WTC11 (cell line): Measurements from ENCODE around the gene TAS2R39. TPM values are rescaled to one million over a fixed set of nuclear protein-coding genes. Genes with fewer than 3 reads are reported as not detected.

Experiments used
- CREM ChIP-seq: sonication (generic); formaldehyde crosslinking; IDR thresholded peaks from 2 replicates; pipeline ENCODE4 v1.8.1; 2022; ENCODE audit warnings: mild to moderate bottlenecking, missing genetic modification reagents, moderate library complexity
- MXD4 ChIP-seq: fragments of 250-450 bp; sonication (Bioruptor Pico); IDR thresholded peaks from 2 replicates; pipeline ENCODE4 v1.8.0; 2021; ENCODE audit warnings: mild to moderate bottlenecking, moderate library complexity, borderline replicate concordance
- NFE2L1 ChIP-seq: sonication (generic); formaldehyde crosslinking; IDR thresholded peaks from 2 replicates; pipeline ENCODE4 v1.8.1; 2023; ENCODE audit warnings: missing genetic modification reagents
- SMAD3 ChIP-seq: sonication (generic); formaldehyde crosslinking; IDR thresholded peaks from 2 replicates; pipeline ENCODE4 v1.8.0; 2022; ENCODE audit warnings: missing genetic modification reagents, mild to moderate bottlenecking, borderline replicate concordance
- total RNA-seq: library from RNA; stranded (reverse); gene quantifications from 3 replicates; pipeline ENCODE4 v1.2.3, GENCODE V29; 2021
- TF ChIP-seq, protein P1 (sequence below): sonication (generic); formaldehyde crosslinking; conservative IDR thresholded peaks from 2 replicates; pipeline ENCODE4 v1.8.1; 2022; ENCODE audit warnings: mild to moderate bottlenecking, missing genetic modification reagents
- TF ChIP-seq, protein P2 (sequence below): sonication (generic); formaldehyde crosslinking; IDR thresholded peaks from 2 replicates; pipeline ENCODE4 v1.8.1; 2022; ENCODE audit warnings: mild to moderate bottlenecking, moderate library complexity, missing genetic modification reagents
- TF ChIP-seq, protein P3 (sequence below): fragments of 250-450 bp; sonication (Bioruptor Pico); IDR thresholded peaks from 2 replicates; pipeline ENCODE4 v1.8.0; 2021; ENCODE audit warnings: mild to moderate bottlenecking

The TAS2R39 gene
- total RNA-seq, 1 experiment from 2014 or later = not detected

DNA sequence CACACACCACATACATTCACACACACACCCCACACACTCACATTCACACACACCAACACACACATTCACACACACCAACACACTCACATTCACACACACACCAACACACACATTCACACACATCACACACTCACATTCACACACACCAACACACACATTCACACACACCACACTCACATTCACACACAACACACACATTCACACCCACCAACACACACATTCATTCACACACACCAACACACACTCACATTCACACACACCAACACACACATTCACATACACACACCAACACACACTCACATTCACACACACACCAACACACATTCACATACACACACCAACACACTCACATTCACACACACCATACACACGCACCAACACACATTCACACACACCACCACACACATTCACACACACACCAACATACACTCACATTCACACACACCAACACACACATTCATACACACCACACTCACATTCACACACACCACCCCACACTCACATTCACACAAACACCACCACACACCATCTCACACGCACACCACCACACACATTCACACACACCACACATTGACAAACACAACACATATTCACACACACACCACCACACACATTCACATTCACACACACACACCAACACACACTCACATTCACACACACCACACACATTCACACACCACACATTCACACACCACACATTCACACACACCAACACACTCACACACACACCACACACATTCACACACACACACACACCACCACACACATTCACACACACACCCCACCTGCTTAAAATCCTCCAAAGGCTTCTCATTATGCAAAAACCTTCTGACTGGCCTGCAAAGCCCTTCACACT lies 47.6 kb downstream of the TAS2R39 start (continued):
- TF ChIP-seq SMAD3 = no peak
- TF ChIP-seq, protein P1, sequence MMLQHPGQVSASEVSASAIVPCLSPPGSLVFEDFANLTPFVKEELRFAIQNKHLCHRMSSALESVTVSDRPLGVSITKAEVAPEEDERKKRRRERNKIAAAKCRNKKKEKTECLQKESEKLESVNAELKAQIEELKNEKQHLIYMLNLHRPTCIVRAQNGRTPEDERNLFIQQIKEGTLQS = no peak
- TF ChIP-seq CREM (CRISPR knock-in tag) = no peak
- no peak for TF ChIP-seq NFE2L1 (CRISPR knock-in tag)
- TF ChIP-seq, protein P2, sequence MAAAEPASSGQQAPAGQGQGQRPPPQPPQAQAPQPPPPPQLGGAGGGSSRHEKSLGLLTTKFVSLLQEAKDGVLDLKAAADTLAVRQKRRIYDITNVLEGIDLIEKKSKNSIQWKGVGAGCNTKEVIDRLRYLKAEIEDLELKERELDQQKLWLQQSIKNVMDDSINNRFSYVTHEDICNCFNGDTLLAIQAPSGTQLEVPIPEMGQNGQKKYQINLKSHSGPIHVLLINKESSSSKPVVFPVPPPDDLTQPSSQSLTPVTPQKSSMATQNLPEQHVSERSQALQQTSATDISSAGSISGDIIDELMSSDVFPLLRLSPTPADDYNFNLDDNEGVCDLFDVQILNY = no peak
- TF ChIP-seq MXD4 = no peak
- TF ChIP-seq, protein P3, sequence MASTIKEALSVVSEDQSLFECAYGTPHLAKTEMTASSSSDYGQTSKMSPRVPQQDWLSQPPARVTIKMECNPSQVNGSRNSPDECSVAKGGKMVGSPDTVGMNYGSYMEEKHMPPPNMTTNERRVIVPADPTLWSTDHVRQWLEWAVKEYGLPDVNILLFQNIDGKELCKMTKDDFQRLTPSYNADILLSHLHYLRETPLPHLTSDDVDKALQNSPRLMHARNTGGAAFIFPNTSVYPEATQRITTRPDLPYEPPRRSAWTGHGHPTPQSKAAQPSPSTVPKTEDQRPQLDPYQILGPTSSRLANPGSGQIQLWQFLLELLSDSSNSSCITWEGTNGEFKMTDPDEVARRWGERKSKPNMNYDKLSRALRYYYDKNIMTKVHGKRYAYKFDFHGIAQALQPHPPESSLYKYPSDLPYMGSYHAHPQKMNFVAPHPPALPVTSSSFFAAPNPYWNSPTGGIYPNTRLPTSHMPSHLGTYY (CRISPR knock-in tag) = no peak

Other genes with a start within 250 kb of the TAS2R39 start
- gene TRPV5, start 249.7 kb upstream of the TAS2R39 start, total RNA-seq = not detected in 3 replicates
- gene LLCFC1, start 243.9 kb upstream of the TAS2R39 start, total RNA-seq = not detected in 3 replicates
- gene KEL, start 221.1 kb upstream of the TAS2R39 start, total RNA-seq = 0.87 to 2.8 TPM (median 2.5 TPM) in 3 replicates
- not detected in 3 replicates for gene OR9A2, start 156.3 kb upstream of the TAS2R39 start, total RNA-seq
- gene OR6V1, start 131.1 kb upstream of the TAS2R39 start, total RNA-seq = not detected in 3 replicates
- not detected in 3 replicates for gene PIP, start 51.3 kb upstream of the TAS2R39 start, total RNA-seq
- gene TAS2R40, start 38.6 kb downstream of the TAS2R39 start, total RNA-seq = not detected in 3 replicates
- 30.1 to 40.1 TPM (median 37.7 TPM) in 3 replicates for gene GSTK1, start 80.0 kb downstream of the TAS2R39 start, total RNA-seq
- gene TMEM139, start 101.5 kb downstream of the TAS2R39 start, total RNA-seq = 1.5 to 2.0 TPM (median 1.9 TPM) in 3 replicates
- 35.1 to 35.5 TPM (median 35.4 TPM) in 3 replicates for gene CASP2, start 104.9 kb downstream of the TAS2R39 start, total RNA-seq
- gene CLCN1, start 132.7 kb downstream of the TAS2R39 start, total RNA-seq = 0.23 to 0.46 TPM (median 0.28 TPM) in 3 replicates
- 24.0 to 26.3 TPM (median 25.3 TPM) in 3 replicates for gene FAM131B, start 179.3 kb downstream of the TAS2R39 start, total RNA-seq
- gene ZYX, start 197.9 kb downstream of the TAS2R39 start, total RNA-seq = 166 to 179 TPM (median 167 TPM) in 3 replicates
- gene EPHA1, start 225.4 kb downstream of the TAS2R39 start, total RNA-seq = 159 to 203 TPM (median 162 TPM) in 3 replicates